ENCODE measurements around the gene DNAH14. TPM values are rescaled to one million over a fixed set of nuclear protein-coding genes. Genes with fewer than 3 reads are reported as not detected.
A peak's percentile ranks its signal among the peaks of the same experiment; 100 is the strongest.
"Not testable (repeated sequence)": the region's sequence is repeated elsewhere in the genome, so short reads cannot be mapped to it uniquely, and the experiment has no call there.

Gene DNAH14
- total and polyA plus RNA-seq, 8 donors = 13.2 to 21.3 (median 18.1) TPM

GRCh38 chr1:225318706-225319575 is 389.5 kb downstream of the DNAH14 start:
- peaks cover 0 to 2% of the 10 kb centered on the region in 2 donors for H3K4me1 ChIP-seq
- intact Hi-C loops (cut with DNase I) = no loop called here
- ATAC-seq = peak; percentile 97

DNA sequence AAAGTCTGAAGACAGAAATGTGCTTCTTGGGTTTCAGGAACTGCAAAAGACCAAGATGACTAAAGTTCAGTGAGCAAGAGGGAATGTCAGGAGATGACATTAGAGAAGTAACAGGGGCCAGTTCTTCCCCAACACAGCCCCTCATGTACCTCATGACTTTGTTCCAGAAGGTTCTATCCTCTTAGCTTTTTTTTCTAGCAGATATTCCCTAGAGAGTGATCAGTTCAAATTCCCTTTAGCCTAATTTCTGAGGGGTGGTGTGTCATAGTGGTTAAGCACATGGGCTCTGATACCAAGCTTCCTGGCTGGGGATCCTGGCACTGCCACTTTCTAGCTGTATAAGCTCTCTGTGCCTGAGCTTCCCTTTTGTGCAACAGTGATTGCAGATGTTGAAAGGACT is 390.4 kb downstream of the DNAH14 start:
- DNase-seq = no peak
- Histone ChIP-seq H3K27ac (no peak overlapping the region), H3K9me3 (peaks cover 0 to 2% of the 10 kb centered on the region in 2 donors), H3K4me3 (no peak overlapping the region), H3K4me1 (peaks cover 0 to 2% of the 10 kb centered on the region in 2 donors), H3K27me3 (no peaks in the 10 kb centered on the region), H3K36me3 (no peaks in the 10 kb centered on the region)
- TF ChIP-seq, protein P1, sequence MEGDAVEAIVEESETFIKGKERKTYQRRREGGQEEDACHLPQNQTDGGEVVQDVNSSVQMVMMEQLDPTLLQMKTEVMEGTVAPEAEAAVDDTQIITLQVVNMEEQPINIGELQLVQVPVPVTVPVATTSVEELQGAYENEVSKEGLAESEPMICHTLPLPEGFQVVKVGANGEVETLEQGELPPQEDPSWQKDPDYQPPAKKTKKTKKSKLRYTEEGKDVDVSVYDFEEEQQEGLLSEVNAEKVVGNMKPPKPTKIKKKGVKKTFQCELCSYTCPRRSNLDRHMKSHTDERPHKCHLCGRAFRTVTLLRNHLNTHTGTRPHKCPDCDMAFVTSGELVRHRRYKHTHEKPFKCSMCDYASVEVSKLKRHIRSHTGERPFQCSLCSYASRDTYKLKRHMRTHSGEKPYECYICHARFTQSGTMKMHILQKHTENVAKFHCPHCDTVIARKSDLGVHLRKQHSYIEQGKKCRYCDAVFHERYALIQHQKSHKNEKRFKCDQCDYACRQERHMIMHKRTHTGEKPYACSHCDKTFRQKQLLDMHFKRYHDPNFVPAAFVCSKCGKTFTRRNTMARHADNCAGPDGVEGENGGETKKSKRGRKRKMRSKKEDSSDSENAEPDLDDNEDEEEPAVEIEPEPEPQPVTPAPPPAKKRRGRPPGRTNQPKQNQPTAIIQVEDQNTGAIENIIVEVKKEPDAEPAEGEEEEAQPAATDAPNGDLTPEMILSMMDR (IDR thresholded peaks at IDR 0.05) = no peak
- intact Hi-C loops (cut with DNase I) = loop anchor here in 1 of 2 donors (10.0 kb wide), 1 partner anchor 655 kb away; no protein-coding TSS in a partner anchor
- peak; percentile 32 for ATAC-seq

More at GRCh38 chr1:225318706-225319575, 389.5 kb downstream of the DNAH14 start:
- Histone ChIP-seq H3K27me3 (no peaks in the 10 kb centered on the region), H3K36me3 (no peaks in the 10 kb centered on the region), H3K4me3 (no peak overlapping the region), H3K9me3 (peaks cover 0 to 9% of the 10 kb centered on the region in 2 donors), H3K27ac (no peak overlapping the region)
- DNase-seq = peak in 2 of 4 donors; percentile 19 to 47
- TF ChIP-seq, protein P1 (IDR thresholded peaks at IDR 0.05) = peak; percentile 58 to 65

GRCh38 chr1:225321784-225322183 is 392.3 kb downstream of the DNAH14 start:
- DNase-seq (no peak), ATAC-seq (no peak)
- no peak overlapping the region for H3K4me3 ChIP-seq
- intact Hi-C loops (cut with DNase I) = loop anchor here in 1 of 2 donors (10.0 kb wide), 1 partner anchor 653 kb away; no protein-coding TSS in a partner anchor
- H3K4me1 ChIP-seq = peaks cover 0 to 2% of the 10 kb centered on the region in 2 donors
- TF ChIP-seq, protein P1 (IDR thresholded peaks at IDR 0.05) = no peak
- no peak overlapping the region for H3K27ac ChIP-seq
- H3K36me3 ChIP-seq = no peaks in the 10 kb centered on the region
- no peaks in the 10 kb centered on the region for H3K27me3 ChIP-seq
- no peaks in the 10 kb centered on the region for H3K9me3 ChIP-seq

DNA sequence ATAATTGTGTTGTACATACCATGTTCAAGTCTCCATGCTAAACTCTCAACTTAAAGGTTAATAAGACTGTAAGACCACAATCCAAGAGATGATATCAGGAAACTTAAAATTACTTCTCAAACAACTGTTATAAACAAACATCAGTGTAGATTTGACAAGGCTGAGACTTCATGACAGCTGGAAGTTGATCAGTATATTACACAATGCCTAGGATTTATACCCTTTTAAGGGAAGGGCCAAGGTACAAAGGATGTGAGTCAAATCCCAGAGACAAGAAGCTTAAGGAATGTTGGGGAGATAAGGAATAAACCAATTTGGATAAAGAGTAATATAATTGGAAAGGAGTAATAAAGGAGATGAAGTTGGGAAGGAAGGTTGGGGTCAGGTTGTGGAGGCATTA is 399.6 kb downstream of the DNAH14 start:
- Histone ChIP-seq H3K27ac (no peak overlapping the region), H3K36me3 (no peaks in the 10 kb centered on the region), H3K27me3 (no peaks in the 10 kb centered on the region), H3K9me3 (no peaks in the 10 kb centered on the region), H3K4me3 (no peak overlapping the region), H3K4me1 (no peaks in the 10 kb centered on the region)
- TF ChIP-seq, protein P1 (IDR thresholded peaks at IDR 0.05) = no peak
- no peak for DNase-seq
- no peak for ATAC-seq
- intact Hi-C loops (cut with DNase I) = loop anchor here in 1 of 2 donors (10.0 kb wide), 1 partner anchor 646 kb away; no protein-coding TSS in a partner anchor

- H3K9me3 ChIP-seq, H3K4me3 ChIP-seq, H3K27me3 ChIP-seq, H3K36me3 ChIP-seq, H3K27ac ChIP-seq, DNase-seq, ATAC-seq, H3K4me1 ChIP-seq: not testable (repeated sequence)
- intact Hi-C loops (cut with DNase I) = loop anchor here in 1 of 2 donors (10.0 kb wide), 1 partner anchor 645 kb away; no protein-coding TSS in a partner anchor
Observed at GRCh38 chr1:225329996-225330395, 400.5 kb downstream of the DNAH14 start.
